Activated CD4-positive, alpha-beta T cell treated with anti-CD3 and anti-CD28 coated beads, Interleukin-2, amount 50 U/mL, for 16 hours (primary cell): ENCODE data around the gene LOXL1.
"Not testable (repeated sequence)": the region's sequence is repeated elsewhere in the genome, so short reads cannot be mapped to it uniquely, and the experiment has no call there.

Experiments used
- DNase-seq: peaks from one replicate; pipeline ENCODE4 v3.0.0-alpha.2; 2020

Gene LOXL1

DNA sequence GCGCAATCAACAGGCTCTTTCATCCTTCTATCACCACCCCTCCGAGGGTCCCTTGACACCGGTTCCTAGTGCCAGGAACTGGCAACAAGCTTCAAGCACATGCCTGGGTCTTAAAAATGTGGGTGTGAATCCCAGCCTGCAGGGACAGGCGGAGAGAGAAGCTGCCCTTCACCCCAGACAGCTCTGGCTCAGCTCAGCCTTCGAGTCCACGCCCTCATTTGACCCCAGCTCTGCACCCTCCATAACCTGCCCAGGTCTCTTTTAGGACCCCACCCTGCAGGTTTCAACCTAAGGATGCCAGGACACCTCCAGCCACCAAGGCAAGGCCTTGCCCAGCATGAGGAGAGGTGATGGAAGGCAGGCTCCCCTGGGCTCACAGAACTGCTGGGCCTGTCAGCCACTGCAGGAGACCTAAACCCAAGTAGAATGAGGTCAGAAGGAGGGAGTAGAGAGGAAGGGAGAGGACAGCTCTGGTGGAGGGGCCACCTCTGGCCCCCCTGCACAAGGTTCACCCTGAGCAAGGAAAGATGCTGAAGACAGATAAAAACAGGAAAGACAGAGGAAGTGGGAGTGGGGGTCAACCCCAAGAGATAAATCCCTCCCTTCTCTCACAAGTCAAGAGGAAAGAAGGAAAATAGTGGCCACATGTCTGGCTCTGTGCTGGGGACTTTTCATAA is 2.6 kb upstream of the LOXL1 start:
- DNase-seq = no peak

DNA sequence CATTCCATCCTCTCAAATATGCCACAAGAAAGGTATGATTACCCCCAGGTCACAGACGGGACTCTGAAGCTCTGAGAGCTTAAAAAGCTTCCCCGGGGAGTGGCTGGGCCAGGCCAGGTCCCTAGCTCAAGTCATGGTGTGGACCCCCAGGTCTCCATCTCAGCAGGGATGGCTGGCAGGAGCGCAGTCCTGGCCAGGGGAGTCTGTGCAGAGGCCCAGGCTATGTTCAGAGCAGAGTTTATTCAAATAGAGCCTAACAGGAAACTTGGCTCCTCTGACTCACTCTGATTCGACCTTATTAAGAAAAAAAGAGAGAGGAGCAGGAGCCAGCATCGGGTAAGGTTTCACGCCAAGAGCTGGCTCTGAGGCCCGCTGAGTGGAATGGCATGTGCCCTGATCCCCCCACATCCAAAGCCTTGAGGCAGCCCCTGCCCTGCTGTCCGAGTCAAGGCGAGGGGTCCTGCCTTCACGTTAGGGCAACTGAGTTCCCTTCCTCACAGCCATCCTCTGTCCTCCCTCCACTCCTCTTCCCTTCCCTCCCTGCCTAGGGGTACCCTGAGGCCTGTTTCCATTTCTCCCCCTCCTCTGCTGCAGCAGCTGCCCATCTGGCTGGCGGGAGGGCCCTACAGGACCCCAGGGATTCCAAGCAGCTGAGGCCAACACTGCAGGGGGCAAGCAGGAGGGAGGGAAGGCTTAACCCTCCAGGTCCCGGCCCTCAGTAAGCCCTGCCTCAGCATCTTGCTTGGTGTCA is 1.9 kb upstream of the LOXL1 start:
- DNase-seq = peak; percentile 61

DNA sequence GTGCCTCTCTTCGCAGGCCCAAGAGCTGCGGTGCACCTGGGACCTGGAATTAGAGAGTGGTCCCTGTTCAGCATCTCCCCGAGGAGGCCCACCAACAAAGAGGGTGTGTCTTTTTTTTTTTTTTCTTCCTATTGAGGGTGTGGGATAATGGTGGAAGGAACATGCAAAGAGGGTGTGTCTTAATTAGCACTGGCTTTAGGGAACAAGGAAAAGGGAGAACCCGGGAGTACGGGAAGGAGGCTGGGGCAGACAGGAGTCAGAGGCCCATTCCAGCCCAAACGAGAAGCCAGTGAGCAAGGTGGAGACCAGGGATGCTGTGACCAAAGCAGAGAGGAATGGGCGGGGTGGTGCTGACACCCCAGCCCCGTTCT is 429 bp upstream of the LOXL1 start:
- DNase-seq = no peak

DNA sequence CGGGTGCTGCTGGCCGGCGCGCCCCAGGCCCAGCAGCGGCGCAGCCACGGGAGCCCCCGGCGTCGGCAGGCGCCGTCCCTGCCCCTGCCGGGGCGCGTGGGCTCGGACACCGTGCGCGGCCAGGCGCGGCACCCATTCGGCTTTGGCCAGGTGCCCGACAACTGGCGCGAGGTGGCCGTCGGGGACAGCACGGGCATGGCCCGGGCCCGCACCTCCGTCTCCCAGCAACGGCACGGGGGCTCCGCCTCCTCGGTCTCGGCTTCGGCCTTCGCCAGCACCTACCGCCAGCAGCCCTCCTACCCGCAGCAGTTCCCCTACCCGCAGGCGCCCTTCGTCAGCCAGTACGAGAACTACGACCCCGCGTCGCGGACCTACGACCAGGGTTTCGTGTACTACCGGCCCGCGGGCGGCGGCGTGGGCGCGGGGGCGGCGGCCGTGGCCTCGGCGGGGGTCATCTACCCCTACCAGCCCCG is 777 bp downstream of the LOXL1 start:
- DNase-seq = peak; percentile 27

DNA sequence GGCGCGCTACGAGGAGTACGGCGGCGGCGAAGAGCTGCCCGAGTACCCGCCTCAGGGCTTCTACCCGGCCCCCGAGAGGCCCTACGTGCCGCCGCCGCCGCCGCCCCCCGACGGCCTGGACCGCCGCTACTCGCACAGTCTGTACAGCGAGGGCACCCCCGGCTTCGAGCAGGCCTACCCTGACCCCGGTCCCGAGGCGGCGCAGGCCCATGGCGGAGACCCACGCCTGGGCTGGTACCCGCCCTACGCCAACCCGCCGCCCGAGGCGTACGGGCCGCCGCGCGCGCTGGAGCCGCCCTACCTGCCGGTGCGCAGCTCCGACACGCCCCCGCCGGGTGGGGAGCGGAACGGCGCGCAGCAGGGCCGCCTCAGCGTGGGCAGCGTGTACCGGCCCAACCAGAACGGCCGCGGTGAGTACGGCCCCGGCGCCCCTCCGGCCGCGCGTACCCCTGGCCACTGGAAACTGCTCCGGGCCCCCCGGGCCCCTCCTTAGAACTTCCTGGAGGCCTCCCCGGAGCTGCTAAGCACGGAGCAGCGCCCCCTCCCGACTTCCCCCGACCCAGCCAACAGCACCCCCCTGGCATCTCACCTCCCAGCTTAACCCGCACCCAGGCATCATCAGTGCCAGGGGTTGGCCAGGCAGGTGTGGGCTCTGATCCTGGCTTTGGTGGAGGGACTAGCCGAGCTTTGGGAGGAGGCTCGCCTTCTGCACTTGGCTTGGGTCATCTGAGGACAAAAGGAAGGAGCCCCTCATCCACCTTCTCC is 1.4 kb downstream of the LOXL1 start:
- peak; percentile 70 for DNase-seq

DNA sequence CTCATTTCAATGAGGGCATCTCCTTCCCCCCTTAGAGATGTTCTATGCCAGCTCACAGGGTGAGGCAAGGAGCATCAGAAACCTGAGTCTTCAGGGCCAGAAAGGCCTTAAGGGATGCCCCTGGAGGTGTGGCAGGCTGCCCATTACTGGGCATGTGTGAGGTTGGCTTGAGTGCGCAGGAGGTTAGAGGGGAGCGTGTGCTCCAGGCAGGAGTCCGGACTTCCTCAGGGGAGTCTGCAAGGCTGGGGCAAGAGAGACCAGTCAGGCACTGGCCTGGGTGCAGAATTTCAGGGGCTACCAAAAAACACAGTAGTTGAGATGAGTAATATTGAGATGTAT is 1.9 kb downstream of the LOXL1 start:
- DNase-seq = no peak

DNA sequence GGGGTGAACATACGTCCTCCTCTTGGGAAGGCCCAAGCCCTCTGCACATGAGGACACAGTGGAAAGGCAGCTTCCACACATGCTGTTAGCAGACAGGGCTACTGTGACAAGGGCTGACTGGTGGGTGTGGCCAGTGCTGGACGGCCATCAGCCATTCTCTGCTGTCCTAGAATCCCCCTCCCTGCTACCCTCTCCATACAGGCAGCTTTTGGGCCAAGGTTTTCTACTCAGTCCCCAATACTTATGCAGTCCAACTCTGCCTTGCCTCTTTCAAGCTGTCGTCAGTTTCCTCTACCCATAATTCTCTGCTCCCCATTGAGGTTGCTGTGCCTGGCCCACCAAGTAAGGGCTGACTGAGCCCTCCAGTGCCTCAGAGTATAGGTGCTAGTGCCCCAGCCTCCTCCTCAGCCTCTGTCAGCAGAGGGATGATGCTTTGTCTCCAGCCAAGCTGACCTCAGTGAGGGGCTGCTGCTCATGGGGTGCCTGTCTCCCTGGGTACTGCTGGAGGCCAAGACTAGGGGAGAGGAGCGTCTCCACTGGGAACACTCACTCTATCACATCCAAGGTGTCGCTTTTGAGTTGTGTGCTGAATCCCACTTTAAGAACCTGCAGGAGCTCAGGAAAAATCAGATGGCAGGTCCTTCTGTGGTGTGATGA is 2.8 kb downstream of the LOXL1 start:
- DNase-seq = no peak

DNA sequence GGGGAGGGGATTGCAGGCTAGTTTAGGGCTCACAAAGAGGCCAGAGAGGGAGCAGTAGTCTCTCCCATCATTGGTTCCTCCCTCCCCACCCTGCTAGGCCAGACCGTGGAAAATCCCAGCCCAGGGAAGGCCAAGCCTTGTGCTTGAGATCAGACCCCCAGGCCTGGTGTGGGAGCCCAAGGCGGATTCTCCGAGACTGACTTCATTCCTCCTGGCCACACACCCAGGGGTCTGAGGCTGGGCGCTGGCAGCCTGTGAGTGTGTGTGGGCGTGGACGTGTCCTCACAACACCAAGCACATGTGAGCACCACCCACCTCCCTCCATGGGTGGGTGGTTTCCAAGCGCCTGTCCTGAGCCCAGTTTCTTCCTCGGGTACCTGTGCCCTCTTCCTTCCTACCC is 4.1 kb downstream of the LOXL1 start:
- no peak for DNase-seq

DNA sequence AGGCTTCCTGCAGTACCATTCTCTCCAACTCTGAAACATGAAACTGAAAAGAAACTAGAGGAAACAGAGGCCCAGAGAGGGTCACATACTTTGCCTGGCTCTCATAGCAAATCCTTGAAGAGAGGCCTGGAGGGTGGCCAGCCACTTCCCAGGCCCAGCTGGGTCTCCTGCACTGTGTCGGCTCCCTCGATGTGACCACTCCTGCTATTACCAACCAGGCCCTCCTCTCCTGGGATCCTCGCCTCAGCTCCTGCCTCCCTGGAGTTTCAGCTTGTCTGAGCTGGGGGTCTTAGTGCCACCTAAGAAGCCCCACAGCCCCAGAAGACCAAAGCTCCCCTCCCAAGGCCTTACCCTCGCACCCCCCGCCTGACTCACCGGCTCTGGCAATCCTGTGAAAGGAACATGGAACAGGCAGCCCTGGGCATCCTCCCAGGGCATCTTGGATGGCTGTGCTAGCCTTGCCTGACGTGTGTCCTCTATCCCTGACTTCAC is 4.6 kb downstream of the LOXL1 start:
- no peak for DNase-seq

DNA sequence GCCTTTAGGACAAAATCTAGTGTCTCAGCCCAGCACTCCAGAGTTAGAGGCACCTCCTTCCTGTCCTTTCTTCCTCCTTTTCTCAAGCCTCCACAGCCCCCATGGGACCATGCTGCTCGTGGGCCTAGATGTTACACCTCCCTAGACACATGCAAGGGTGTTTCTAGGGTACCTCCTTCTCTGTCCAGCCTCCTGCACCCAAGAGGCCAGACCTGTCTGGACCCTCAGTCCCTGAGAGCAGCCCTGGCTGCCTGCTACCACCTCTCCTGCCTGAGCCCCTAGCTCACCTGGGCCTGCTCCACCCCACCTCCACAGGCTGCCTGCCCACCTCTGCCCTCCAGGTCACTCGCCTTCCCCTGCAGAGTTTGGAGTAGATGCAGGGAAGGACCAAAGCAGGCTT is 5.2 kb downstream of the LOXL1 start:
- DNase-seq = no peak

DNA sequence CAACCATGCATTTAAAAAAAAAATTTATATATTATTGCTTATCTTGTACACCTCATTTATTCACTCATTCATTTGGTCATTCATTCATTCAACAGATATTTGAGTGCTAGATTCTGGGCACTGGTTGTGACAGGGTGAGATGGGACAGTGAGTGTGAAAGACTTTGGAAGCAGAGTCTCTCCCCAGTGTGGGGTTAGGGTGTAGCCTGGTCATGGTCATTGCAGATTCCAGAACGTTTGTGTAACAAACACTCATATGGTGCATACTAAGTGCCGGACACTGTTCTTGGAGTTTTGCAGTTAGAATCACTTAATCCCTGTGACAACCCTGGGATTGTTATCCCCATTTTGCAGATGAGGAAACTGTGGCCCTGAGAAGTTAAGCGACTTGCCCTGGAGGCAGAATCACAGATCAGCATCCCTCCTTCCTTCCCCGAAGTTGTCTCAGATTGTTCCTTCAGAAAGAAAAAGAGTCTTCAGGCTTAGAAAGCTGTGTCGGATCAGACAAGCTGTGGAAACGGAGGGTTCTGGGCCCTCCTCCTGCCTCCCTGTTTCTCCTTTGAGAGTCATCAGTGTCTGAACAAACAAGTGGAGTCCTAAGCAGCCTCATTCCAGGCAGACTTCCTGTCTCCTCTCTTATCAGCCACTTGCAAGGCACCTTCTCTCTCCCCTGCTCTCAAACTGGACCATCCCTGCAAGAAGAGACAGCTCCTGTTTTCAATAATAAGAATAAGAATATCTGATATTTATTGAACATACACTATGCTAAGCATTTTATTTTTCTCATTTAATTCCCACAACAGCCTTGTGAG is 6.3 kb downstream of the LOXL1 start:
- DNase-seq = no peak

DNA sequence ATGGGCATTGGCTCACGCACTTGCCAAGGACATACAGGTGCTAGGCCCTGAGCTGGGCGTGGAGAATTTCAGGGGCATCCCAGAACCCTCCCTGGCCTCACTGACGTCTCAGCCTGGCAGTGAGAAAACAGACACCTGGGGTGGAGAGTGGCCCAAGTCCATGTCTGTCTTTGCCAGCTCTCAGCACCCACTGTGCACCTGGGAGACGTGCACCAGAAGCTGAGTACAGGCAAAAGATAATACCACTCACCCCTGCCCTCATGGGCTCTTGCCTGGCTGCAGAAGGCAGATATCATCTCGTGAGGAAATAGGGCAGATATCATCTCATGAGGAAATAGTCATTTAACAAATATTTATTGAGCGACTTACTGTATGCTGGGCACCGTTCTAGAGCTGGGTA is 8.0 kb downstream of the LOXL1 start:
- DNase-seq = no peak

DNA sequence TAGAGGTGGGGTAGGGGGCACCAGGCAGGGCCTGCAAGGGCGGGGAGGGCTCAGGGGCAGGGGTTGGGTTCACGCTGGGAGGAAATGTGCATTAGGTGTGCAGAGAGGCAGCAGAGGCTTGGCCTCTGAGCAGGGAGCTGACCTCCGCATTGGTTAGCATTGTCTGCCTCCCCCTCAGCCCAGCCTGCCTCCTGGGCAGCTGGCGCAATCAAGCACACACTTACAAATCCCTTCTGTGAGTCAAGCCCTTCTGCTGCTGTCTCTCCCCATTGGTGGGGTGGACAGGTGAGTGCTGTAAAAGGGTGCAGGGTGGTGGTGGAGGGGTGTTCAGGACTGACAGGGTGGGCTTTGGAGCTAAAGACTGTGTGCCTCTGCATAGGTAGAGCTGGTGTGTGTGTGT is 9.3 kb downstream of the LOXL1 start:
- no peak for DNase-seq

DNA sequence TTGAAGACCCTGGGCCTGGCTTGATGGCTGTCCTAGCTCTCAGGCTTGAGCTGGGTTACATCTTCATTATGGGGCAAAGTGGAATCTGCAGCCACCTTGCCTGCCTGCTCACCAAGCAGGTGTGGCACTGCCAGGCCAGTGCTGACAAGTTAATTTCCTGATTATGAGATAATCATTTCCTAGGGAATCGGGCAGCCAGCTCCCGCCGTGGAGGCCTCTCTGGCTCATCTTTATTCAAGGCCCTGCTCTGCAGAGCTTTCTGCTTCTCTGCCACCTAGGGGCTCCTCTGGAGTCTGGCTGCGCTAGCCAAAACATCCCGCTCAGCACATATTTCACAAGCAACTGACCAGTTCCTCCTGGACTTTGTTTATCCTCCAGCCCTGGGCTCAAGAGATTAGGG is 9.9 kb downstream of the LOXL1 start:
- no peak for DNase-seq

DNA sequence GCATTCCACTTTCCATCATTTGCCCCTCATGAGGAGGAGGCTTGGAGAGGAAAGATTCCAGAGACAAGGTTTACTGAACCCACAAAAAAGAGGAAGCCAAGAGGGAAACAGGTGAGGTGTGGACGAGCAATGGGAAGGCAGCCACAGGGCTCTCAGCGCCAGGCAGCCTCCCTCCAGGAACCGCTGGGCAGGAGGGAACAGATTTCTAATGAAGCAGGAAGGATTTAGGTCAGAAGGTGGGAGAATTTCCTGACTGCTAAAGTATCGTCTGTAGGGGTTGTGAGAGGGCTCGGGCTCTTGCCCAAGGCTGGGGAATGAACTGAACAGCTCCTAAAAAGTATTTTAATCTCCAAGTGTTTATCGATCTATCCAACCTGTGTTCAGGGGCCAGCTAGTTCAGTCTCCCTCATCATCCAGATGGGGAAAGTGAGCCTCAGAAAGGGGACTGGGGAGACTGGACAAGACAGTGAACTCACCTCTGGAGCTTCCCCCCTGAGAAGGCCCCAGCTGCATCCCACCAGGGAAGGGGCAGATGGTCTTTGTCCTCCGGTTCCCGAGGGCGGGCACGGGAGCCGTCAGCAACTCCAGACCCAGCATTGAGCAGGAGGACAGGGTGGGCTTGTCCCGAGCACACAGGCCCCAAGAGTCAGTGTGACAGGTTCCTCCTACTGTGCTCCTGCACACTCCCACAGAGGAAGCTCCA is 10.5 kb downstream of the LOXL1 start:
- no peak for DNase-seq

DNA sequence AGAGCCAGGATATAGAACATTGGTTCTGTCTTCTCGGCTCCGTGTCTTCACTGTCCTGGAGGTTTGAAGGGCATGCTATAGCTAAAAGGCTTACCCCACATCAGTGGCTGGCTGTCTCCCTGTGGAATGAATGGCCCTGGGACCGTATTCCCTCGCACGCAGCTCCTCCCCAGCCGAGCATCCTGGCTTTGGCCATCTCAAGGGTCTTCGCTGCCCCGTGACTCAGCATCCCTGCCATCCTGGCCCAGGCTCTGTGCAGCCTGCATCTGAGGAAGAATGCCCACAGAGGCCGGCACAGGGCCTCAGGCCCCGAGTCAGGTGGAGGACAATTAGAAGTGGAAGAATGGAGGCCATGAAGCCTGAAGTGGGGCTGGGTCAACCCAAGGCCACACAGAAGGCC is 11.0 kb downstream of the LOXL1 start:
- no peak for DNase-seq

DNA sequence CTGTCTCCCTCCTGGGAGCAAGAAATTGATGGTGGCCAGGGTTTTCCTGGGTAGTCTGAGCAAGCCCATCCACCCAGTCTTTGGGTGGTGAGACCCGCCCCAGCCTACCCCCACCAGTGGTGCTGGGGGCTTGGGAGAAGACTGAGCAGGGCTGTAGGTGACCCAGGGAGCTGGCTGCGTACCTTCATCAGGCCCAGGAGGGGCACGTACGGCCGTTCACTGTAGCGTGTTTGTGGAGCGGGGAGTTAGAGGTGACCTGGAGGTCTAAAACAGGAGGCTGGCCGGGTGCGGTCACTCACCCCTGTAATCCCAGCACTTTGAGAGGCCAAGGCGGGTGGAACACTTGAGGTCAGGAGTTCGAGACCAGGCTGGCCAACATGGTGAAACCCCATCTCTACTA is 11.5 kb downstream of the LOXL1 start:
- DNase-seq = no peak

DNA sequence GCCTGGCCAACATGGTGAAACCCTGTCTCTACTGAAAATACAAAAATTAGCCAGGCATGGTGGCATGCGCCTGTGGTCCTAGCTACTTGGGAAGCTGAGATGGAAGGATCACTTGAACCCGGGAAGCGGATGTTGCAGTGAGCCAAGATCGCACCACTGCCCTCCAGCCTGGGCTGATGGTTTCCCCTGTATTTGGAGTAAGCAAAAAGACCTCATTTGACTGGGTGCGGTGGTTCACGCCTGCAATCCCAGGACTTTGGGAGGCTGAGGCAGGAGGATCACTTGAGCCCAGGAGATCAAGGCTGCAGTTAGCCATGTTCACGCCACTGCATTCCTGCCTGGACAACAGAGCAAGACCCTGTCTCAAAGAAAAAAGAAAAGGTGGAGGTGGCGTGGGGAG is 12.3 kb downstream of the LOXL1 start:
- DNase-seq = not testable (repeated sequence)

DNA sequence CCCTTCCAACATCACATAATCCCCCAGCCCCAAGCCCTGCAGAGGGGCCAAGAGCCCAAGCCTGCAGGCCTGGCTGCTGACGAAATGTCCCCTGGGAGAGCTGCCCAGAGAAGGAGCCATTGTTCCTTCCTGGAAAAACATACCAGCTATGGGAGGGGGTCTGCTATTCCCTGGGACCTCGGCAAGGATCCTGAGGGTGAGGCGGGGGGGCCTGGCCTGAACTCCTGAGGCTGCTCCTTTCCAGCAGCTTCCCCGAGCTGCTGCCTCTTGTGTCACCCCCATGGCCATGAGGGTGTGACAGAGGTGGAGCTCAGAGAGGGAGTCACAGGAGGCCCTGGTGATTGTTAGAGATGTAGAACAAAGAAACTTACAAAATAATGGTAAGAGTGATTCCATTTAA is 12.9 kb downstream of the LOXL1 start:
- DNase-seq = no peak

DNA sequence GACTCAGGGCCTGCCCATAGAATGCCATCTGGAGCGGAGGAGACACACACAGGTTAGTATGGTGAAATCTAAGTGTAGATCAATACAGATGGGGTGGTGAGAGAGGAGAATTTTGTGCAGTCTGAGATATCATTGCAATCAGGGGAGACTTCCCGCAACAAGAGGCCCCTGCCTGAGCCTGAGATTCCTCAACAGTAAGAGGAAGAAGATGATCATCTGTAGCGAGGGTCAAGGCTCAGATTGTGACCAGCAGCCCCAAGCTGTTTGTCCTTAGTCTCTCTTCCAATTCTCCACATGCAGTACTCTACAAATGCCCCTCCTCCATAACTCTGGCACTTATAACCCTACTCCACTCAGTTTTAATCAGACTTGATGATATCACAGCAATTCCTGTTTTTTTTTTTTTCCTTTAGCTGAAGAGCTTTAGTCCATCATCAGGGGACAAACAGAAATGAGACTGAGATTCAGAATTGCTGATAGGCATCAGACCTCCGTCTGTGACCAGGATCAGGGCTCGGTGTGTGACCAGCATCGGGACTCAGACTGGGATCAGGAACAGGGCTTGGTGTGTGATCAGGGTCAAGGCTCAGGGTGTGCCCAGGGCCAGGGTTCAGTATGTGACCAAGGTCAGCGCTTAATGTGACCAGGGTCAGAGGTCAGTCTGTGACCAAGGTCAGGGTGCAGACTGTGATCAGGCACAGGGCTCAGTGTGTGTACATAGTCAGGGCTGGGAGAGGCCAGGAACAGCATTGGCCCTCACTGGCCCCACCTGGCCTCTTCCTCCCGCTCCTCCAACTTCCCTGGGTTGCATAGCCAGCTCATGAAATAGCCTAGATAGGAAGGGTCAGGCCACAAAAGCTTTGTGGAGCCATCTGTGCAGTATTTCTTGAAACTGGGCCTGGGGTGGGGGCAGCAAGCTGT is 14.1 kb downstream of the LOXL1 start:
- no peak for DNase-seq

DNA sequence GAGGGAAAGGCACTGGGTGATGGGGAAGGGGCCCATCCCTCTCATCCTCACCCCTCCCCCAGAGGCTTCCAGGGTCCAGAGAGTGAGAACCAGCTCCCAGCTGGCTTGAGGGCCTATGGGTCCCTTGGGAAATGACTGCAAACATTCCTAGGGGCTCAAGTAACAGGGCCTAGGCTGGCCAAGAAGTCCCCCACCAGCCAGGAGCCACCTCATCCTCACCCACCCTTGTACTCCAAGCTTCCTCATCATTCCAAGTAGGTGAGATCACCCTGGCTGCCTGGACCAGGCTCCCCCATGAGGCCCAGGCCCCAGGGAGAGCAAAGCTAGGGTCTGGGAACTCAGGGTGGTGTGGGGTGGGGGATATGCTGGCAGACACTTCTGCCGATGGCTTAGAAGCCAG is 14.8 kb downstream of the LOXL1 start:
- no peak for DNase-seq
